ENCODE results near the gene OSR1.
"Not testable (repeated sequence)": the region's sequence is repeated elsewhere in the genome, so short reads cannot be mapped to it uniquely, and the experiment has no call there.

The OSR1 gene

GRCh38 chr2:19358242-19359020 is at the start of gene OSR1:
Gene OSR1 (minus strand): TSS chr2:19358623. CDS start chr2:19353805, 4,818 bp downstream.
- no peak within 1 kb of the TSS for H3K27ac ChIP-seq
- TF ChIP-seq CTCF (IDR thresholded peaks at IDR 0.05), result no peak
- no peak for TF ChIP-seq ZFX (IDR thresholded peaks at IDR 0.05; ENCODE audit: borderline replicate concordance)

- TF ChIP-seq CTCF (IDR thresholded peaks at IDR 0.05) (no peak), ZFX (IDR thresholded peaks at IDR 0.05; ENCODE audit: borderline replicate concordance) (no peak)
- no peak overlapping the region for H3K27ac ChIP-seq
These were observed 45.4 kb upstream of the OSR1 start for GRCh38 chr2:19403785-19404184.

- TF ChIP-seq CTCF (IDR thresholded peaks at IDR 0.05), result no peak
- no peak for TF ChIP-seq ZFX (IDR thresholded peaks at IDR 0.05; ENCODE audit: borderline replicate concordance)
- no peak overlapping the region for H3K27ac ChIP-seq
These were observed 33.8 kb upstream of the OSR1 start for GRCh38 chr2:19392191-19392590.

- 0 out of 2 replicates have a peak, but pooled peaks have one; percentile 14 for TF ChIP-seq CTCF (IDR thresholded peaks at IDR 0.05)
- not testable (repeated sequence) for H3K27ac ChIP-seq
These were observed 31.0 kb upstream of the OSR1 start for GRCh38 chr2:19389469-19389868.

GRCh38 chr2:19380532-19380931 is 22.1 kb upstream of the OSR1 start:
- no peak overlapping the region for H3K27ac ChIP-seq
- no peak for TF ChIP-seq ZFX (IDR thresholded peaks at IDR 0.05; ENCODE audit: borderline replicate concordance)
- TF ChIP-seq CTCF (IDR thresholded peaks at IDR 0.05), result no peak

- no peak overlapping the region for H3K27ac ChIP-seq
- TF ChIP-seq ZFX (IDR thresholded peaks at IDR 0.05; ENCODE audit: borderline replicate concordance) (no peak), CTCF (IDR thresholded peaks at IDR 0.05) (no peak)
These were observed 20.5 kb upstream of the OSR1 start for GRCh38 chr2:19378939-19379338.

- TF ChIP-seq ZFX (IDR thresholded peaks at IDR 0.05; ENCODE audit: borderline replicate concordance) (no peak), CTCF (IDR thresholded peaks at IDR 0.05) (no peak; the same call in 1 of the 2 replicates)
- H3K27ac ChIP-seq, result no peak overlapping the region
These were observed 19.3 kb upstream of the OSR1 start for GRCh38 chr2:19377717-19378116.

Measured in 22Rv1 (cell line).